Activated CD4-positive, alpha-beta T cell treated with anti-CD3 and anti-CD28 coated beads for 24 hours (primary cell): Measurements from ENCODE around the gene ZDHHC11B.
"Not testable (repeated sequence)": the region's sequence is repeated elsewhere in the genome, so short reads cannot be mapped to it uniquely, and the experiment has no call there.

Source experiments
- DNase-seq, 2 donors: peaks; one replicate each; pipeline ENCODE4 v3.0.0-alpha.2; 2020; ENCODE audit warnings: low read depth in 2 of 2

Gene ZDHHC11B

GRCh38 chr5:717143-717542 is 67.4 kb downstream of the ZDHHC11B start:
- DNase-seq, result no peak

GRCh38 chr5:716740-717139 is 67.8 kb downstream of the ZDHHC11B start:
- DNase-seq, result not testable (repeated sequence)

- not testable (repeated sequence) for DNase-seq
Measured at GRCh38 chr5:715636-716035, 68.9 kb downstream of the ZDHHC11B start.

DNA sequence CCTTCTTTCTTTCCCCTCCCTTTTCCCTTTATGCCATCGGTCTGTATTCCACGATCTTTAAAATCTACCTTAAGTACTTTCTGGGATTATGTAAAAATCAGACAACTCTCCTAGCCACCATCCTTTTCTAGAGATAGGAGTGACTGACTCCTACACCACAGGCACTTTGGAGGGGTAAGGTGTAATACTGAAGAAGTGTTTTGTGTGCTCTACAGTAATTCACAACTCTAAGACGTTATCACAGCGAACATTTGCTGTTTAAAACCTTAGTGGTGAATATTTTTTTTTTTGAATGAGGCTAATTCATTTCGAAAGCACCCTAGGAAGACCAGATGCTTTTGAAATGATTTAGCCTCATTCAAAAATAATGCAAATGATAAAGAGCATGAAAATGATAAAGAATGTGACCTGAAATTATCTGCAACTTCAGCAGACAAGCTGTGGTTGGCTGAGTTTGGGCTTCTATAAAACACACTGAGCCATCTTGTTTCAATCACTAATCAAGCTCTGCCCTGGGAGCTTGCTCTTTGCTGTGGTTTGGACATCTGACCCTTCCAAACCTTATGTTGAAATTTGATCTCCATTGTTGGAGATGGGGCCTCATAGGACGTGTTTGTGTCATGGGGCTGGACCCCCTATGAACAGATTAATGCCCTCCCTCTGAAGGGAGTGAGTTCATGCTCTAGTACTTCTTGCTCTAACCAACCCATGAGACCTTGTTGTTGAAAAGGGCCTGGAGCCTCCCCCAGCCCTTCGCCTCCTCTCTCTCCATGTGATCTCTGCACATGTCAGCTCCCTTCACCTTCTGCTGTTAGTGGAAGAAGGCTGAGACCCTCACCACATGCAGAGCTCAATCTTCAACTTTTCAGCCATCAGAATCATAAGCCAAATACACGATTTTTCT is 70.1 kb downstream of the ZDHHC11B start:
- not testable (repeated sequence) for DNase-seq

GRCh38 chr5:713686-714085 is 70.8 kb downstream of the ZDHHC11B start:
- DNase-seq, result not testable (repeated sequence)

- DNase-seq, result not testable (repeated sequence)
Measured at GRCh38 chr5:708848-709517, 75.5 kb downstream of the ZDHHC11B start.

- not testable (repeated sequence) for DNase-seq
Measured at GRCh38 chr5:708374-708773, 76.2 kb downstream of the ZDHHC11B start.

DNA sequence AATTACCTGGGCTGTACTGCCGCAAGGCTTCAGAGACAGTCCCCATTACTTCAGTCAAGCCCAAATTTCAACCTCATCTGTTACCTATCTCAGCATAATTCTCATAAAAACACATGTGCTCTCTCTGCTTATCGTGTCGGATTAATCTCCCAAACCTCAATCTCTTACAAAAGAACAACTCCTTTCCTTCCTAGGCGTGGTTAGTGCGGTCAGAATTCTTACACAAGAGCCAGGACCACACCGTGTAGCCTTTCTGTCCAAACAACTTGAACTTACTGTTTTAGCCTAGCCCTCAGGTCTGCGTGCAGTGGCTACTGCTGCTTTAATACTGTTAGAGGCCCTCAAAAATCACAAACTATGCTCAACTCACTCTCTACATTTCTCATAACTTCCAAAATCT is 78.4 kb downstream of the ZDHHC11B start:
- DNase-seq, result not testable (repeated sequence)

DNA sequence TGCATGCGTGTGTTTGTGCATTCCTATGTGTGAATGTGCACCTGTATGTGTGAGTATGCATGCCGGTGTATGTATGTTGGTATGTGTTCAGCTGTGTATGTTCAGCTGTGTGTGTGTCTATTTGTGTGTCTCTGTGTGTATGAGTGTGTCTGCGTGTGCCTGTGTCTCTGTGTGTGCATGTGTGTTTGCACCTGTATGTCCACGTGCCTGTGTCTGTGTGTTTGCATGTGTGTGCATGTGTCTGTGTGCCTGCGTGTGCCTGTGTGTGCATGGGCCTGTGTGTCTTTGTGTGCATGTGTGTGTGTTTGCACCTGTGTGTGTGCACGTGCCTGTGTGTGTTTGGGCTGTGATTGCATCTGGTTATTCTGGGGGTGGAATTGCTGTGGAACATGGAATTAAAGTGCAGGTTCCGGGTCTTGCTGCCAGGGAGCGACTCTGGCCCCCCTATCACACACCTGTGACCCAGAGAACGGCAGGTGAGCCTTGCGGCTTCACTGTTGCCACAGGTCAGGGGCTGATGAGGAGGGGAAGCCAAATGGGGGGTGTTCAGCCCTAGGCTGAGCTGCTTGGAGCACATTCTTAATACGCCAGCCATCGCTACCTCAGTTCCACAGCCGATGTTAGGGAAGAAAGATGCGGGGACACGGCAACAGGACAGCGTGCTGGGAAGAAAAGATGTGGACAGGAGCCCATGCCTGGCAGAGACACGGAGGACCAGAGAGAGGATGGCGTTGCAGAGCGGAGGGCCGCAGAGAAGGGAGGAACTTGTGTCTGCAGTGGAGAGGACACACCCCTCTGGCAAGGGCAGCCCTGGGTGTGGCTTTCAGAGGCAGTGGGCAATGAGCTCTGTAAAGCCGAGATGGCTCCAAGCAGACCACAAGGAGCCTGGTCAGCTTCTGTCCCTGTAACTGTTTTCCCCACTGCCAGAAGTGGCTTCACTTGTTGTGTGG is 87.5 kb downstream of the ZDHHC11B start:
- DNase-seq, result not testable (repeated sequence)

GRCh38 chr5:696191-696590 is 88.3 kb downstream of the ZDHHC11B start:
- not testable (repeated sequence) for DNase-seq

DNA sequence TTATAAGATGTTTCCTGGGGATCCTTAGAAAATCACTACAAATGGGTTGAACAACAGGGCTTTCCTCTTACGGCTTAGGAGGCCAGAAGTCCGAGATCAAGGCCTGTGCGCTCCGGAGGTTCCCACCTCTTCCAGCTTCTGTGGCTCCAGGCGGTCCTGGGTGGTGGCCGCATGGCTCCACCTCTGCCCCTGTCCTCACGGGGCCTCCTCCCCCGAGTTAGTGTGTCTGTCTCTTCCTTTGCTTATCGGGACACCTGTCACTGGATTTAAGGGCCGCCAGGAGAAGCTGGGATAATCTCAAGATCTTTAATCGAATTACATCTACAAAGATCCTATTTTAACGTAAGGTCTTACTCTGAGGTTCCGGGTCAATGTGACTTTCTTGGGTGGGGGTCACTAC is 89.1 kb downstream of the ZDHHC11B start:
- DNase-seq, result not testable (repeated sequence)

DNA sequence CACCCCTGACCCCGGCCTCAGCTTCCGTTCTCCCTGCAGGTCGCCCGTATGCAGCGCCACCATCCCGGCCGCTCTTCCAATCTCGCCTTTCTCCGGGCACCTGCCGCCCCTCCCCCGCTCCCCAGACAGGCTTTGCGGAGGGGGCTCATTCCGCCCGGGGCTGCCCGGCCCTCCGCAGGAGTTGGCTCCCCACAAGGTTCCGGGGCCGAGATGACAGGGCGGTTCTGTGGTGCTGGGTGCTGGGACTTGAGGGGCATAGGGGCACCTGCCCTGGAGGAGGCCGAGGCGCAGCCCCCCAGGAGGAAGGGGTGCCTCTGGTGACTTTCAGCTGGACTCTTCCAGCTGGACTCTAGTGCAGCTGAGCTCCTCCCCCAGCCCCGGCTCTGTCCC is 90.5 kb downstream of the ZDHHC11B start:
- DNase-seq, result not testable (repeated sequence)

- DNase-seq, result peak; percentile 65 to 74
Measured at GRCh38 chr5:693271-694041, 91.1 kb downstream of the ZDHHC11B start, which contains the start of gene TPPP. TSS of gene TPPP (minus strand) at chr5:693352. CDS start at chr5:678060, 15,292 bp downstream.

DNA sequence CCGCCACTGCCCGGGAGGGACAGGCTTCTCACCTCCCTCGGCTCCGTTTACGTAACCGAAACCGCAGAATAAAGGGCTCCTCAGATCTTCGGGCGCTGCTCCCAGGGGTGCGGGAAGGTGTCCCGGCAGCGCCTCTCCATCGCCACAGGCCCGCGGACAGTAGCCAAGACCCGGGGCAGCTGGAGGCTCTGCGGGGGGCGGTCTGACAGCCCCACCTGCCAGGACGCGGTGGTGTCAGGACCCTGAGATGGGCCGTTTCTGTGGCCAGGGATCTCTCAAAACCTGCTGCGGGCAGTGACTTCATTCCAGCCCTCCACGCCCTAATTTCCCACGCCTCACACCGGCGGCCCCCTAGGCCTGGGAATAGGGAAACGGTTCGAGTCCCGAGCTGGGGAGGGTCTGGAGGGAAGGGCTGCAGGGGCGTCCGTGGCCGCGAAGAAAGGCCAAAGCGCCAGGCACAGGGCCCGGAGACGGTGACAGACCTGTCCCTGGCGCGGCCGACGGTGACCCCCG is 91.9 kb downstream of the ZDHHC11B start:
- not testable (repeated sequence) for DNase-seq

- DNase-seq, result no peak
Measured at GRCh38 chr5:691817-692528, 92.6 kb downstream of the ZDHHC11B start.

- DNase-seq, result not testable (repeated sequence)
Measured at GRCh38 chr5:691049-691448, 93.5 kb downstream of the ZDHHC11B start.

- DNase-seq, result not testable (repeated sequence)
Measured at GRCh38 chr5:690293-690692, 94.2 kb downstream of the ZDHHC11B start.

DNA sequence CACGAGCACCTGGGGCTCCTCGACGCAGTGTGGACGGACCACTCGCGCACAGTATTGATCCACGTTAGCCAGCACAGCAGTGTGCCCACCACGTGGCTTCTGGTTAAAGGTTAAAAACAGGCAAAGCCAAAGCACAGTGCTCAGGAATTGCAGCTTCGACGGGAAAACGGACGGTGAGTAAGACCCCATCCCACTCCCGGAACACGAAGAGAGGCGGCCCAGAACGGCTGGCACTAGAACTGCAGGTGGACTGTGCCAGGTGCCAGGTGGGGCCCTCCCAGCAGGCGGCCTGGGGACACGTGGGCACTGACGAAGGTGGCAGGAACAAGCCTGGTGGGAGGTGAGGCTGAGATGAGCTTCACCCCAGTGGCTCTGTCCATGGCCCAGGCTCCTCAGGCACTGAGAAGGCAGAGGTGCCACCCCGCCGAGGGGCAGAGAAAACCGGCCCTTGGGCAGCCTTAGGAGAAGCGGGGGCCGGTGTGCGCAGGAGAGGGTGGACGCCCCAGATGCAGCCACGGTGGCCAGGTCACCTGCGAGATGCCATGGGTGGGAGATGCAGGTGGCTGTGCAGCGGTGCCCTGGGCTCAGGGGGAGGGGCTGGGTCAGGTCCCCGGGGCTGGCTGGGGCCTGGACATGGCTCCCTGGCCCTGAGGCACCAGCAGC is 96.0 kb downstream of the ZDHHC11B start:
- DNase-seq, result not testable (repeated sequence)

GRCh38 chr5:686936-687335 is 97.6 kb downstream of the ZDHHC11B start:
- not testable (repeated sequence) for DNase-seq
